Non-pigmented ciliary epithelial cell (primary cell): ENCODE measurements around the gene ANGPTL8.

Experiments
- DNase-seq: peaks from one replicate; pipeline ENCODE4 v3.0.0-alpha.2; 2010; ENCODE audit warnings: low read depth

Gene ANGPTL8

GRCh38 chr19:11239377-11240000, at the start of gene ANGPTL8:
TSS of gene ANGPTL8 (plus strand) at chr19:11239619. CDS start at chr19:11239638, 19 bp downstream.
- no peak for DNase-seq

DNA sequence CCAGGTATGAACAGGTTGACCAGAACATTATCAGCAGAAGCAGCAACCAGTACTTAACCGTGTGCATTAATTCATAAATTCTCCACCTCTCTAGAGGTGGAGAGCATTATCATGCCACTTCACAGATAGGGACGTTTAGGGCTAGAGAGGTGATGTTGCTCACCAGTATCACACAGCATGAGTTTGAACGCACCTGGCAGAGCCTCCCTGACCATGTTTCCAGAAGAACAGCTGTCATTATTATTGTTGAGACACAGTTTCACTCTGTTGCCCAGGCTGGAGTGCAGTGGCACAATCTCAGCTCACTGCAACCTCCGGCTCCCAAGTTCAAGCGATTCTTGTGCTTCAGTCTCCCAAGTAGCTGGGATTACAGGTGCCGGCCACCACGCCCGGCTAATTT, 48.9 kb upstream of the ANGPTL8 start:
- DNase-seq: no peak

DNA sequence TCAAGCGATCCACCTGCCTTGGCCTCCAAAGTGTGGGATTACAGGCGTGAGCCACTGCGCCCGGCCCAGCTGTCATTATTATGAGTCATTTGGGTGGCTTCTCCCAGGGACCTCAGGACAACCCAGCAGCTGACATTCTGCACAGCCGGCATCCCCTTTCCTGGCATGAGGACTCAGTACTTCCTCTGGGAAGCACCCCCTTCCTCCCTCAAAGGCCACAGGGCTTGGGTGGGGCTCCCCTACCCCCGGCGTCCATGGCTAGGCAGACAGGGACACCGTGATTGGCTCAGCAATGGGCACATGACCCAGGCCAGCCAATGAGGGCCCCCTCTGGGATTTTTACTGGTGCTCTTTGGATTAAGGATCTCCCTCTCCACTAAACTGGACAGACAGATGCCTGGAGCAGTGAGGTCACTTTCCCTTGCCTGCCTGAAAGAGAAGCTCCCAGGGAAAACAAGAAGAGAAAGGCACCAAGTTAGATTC, 48.1 kb upstream of the ANGPTL8 start:
- no peak for DNase-seq

DNA sequence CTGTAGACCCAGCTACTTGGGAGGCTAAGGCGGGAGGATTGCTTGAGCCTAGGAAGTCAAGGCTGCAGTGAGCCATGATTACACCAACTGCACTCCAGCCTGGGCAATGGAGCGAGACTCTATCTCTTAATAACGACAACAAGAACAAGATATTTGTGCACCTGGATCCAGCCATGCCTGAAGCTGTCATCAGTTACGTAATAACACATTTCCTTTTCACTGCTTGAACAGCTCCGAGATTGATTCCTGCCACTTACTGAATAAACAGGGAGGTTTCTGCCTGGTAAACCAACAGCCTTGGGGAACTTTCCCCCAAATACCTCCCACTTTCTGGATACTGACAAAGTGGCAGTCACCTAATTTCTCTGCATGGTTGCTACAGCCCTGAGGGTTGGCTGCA, 47.5 kb upstream of the ANGPTL8 start:
- DNase-seq: no peak

DNA sequence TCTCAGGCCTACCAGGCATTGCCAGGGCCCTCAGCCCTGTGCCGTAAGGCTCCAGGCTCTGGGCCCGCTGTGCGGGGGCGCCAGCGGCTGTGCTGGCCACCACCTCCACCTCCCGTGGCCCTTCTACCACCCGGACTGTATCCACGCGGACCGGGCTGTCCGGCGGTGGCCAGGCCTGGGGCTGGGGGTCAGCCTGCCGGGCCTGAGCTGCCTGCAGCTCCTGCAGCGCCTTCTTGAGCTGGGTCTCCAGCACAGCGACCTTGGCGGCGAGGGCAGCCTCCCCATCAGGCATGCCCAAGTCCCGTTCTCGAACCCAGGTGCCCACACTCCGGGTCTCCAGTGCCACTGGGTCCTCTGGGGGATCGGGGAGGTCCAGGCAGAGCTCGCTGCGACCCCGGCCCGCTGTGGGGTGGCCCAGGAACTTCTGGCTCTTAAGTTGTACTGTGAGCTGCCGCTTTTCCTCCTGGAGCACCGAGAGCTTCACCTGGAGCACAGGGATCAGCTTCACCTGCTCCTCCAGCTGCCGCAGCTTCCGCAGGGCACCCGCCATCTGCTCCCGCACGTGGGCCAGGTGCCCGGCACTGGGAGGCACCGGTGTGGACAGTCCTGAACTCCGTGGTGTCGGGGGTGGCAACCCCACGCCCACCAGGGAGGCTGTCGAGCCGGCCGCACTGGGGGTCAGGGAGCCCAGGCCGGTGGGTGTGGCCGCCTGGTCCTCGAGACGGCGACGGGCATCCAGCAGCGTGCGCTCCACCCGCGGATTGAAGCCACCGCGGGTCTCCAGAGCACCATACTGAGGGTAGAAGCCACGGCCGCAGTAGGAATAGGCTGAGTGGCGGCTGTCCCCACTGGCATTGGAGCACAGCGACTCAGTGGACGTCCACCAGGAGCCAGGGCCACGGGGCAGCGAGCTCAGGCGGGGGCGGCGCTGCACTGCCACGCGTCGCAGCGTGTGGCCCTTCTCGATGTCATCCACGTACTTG, 46.2 kb upstream of the ANGPTL8 start:
- no peak for DNase-seq

GRCh38 chr19:11194173-11194572, 45.2 kb upstream of the ANGPTL8 start:
- no peak for DNase-seq

- no peak for DNase-seq
Measured at GRCh38 chr19:11194656-11195558, 44.5 kb upstream of the ANGPTL8 start.

DNA sequence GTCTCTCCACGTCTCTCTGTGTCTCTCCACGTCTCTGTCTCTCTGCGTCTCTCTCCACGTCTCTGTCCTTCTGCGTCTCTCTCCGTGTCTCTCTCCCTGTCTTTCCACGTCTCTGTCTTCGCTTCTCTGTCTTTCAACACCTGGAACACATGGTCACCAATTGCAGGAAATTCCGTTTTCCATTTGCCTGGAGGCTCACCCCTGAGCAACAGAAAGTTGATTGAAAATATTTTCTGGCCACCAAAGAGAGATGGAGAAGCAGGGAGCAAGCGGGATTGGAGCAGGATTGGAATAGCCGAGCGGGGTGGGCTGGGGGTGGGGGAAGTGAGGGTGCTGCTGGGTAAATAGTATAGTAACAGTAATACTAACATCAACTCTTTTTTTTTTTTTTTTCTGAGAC, 43.7 kb upstream of the ANGPTL8 start:
- DNase-seq: no peak

GRCh38 chr19:11196406-11197287, 42.8 kb upstream of the ANGPTL8 start:
- no peak for DNase-seq

GRCh38 chr19:11197291-11198174, 41.9 kb upstream of the ANGPTL8 start, which contains the start of gene KANK2:
TSS of gene KANK2 (minus strand) at chr19:11197545. CDS start at chr19:11194511, 3,034 bp downstream.
- no peak for DNase-seq

DNA sequence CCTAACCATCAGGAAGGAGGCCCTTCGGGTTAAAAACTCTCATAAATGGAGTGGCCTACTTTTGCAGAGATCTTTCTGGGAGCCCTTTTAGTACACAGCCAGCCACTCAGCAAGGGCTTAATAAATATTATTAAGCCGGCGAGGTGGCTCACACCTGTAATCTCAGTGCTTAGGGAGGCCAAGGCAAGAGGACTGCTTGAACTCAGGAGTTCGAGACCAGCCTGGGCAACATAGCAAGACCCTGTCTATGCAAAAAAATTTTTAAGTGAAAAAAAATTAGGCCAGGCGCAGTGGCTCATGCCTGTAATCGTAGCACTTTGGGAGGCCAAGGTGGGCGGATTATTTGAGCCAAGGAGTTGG, 41.3 kb upstream of the ANGPTL8 start:
- DNase-seq: no peak

- no peak for DNase-seq
Measured at GRCh38 chr19:11198769-11199424, 40.5 kb upstream of the ANGPTL8 start.

DNA sequence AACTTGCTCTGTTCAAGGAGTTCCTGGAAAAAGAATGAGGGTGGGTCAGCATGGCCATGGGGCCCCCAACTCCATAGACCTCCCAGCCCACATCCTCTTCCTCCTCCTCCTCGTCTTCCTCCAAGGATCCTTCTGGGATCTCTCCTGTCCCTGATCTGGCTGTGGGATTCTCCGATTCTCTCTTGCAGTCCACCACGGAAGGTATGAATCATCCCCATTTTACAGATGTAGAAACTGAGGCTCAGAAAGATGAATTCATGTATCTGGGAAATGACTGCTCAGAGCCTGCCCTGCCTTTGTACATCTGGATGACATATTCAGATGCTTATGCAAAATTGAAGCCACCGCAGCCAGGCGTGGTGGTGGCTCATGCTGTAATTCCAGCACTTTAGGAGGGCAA, 39.9 kb upstream of the ANGPTL8 start:
- no peak for DNase-seq

- no peak for DNase-seq
Measured at GRCh38 chr19:11200015-11200574, 39.3 kb upstream of the ANGPTL8 start.

GRCh38 chr19:11200931-11201330, 38.5 kb upstream of the ANGPTL8 start:
- DNase-seq: no peak

DNA sequence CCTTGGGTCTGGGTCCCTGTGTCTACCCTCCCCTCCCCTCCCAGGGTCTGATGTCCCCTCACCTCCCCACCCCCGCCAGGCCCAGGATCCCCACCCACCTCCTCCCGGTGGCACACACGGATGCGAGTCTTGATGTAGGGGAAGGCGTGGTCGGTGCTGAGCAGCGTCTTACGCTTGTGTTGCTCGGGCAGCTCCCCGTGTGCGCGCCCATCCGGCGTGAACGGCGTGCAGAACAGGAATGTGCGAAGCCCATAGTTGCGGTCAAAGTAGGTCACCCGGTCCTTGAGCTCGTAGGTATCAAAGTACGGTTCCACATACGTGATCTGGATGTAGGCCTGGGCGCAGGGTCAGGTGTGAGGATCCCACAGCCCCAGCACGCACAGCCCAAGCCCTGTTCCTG, 37.6 kb upstream of the ANGPTL8 start:
- no peak for DNase-seq

GRCh38 chr19:11202488-11203193, 36.8 kb upstream of the ANGPTL8 start:
- DNase-seq: no peak
